NCI-H2171 treated with DMSO at 0.1 percent for 48 hours (cell line): ENCODE results near the gene ZNF467.

Experiments
- DNase-seq: peaks from one replicate; lab custom pipeline; 2025; lab: John Stamatoyannopoulos, UW

ZNF467 gene

DNA sequence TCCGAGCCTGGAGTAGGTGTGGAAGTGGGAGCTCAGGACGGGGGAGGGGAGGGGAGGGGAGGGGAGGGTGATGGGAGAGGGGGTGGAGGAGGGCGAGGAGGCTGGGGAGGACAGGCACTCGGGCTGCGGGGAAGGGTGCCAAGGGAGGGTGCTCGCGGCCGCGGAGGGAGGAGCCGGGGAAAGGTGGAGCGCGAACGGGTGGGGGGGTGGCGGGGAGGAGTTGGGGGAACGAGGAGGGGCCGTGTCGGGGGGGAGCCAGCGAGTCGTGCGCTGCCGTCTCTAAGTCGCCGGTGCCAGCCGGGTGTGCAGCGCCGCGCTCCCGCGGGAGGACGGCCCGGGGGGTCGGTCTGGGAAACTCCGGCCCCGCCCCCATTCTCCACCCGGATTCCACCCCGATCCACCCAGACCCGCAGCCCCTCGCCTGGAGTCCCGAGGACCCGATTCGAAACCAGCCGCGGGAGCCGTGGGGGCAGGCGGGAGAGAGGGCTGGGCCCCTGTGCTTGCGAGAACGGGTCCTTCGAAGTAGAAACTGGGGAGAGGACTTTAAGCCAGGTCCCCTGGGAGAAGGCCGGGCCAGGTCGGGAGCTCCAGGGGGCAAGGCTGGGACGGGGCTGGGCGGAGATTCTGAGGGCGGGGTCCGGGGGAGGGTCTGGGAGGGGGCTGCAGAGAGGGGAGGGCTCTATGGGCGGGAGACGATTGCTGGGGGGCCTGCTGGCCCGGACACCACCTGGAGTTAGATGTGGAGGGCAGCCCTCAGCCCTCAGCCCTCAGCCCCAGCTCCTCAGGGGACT lies at the start of gene ZNF467:
ZNF467 (minus strand) TSS at position 143 of the 791 bp plus-strand sequence. CDS start 2,556 bp downstream, outside the sequence.
- DNase-seq = peak; percentile 64

DNA sequence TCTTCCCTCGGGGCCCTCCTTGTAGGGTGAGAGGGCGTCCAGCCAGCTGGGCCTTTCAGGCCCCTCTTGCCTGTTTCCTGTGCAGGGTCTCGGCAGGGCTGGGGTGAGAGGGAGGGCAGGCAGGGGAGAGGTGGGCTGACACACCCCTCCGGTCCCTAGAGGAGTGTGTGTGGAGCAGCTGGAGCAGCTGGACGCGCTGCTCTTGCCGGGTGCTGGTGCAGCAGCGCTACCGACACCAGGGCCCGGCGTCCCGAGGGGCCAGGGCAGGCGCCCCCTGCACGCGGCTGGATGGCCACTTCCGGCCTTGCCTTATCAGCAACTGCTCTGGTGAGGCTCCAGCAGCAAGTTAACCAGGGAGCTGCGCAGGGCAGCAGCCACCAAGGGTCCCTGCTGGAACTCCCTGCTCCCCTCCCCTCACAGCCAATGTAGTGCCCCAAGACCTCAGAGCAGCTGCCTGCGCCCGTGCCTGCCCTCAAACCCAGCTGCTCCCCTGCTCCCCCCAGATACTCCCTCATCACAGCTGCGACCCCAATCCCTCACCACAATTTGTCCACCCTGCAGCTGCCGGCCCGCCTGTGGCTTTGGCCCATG lies 49.1 kb upstream of the ZNF467 start:
- DNase-seq = no peak

GRCh38 chr7:149821191-149822148 lies 48.1 kb upstream of the ZNF467 start:
- no peak for DNase-seq

- DNase-seq = no peak
Observed at GRCh38 chr7:149820622-149821190, 47.3 kb upstream of the ZNF467 start.

DNA sequence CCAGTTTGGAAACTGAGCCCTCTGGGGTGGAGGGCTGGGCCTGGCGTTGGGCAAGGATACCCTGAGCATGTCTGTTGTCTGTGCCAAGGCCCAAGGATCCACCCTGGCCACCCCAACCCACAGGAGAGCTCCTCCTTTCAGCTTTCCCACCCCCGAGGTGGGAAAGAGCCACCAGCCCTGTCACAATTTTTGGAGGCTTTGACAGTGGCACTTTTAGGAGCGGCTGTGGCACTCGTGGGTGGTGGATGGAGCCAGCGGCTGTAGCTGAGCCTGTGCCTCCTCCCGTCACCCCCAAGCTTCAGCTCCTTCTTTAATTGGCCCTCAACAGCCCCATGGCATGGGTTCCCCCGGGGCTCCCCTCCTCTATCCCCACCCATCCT lies 46.6 kb upstream of the ZNF467 start:
- DNase-seq = no peak

- DNase-seq = no peak
Observed at GRCh38 chr7:149819141-149819960, 46.0 kb upstream of the ZNF467 start.

DNA sequence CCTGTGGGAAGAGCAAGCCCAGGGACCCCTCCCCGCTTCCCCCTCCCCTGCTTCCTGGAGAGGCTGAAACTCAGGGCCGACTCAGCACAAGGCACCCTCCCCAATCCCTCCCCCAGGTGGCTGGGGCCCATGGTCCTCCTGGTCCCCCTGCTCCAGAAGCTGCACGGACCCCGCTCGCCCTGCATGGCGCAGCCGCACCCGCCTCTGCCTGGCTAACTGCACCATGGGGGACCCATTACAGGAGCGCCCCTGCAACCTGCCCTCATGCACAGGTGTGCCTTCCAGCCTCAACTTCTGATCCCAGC lies 45.1 kb upstream of the ZNF467 start:
- no peak for DNase-seq

GRCh38 chr7:149817836-149818535 lies 44.6 kb upstream of the ZNF467 start:
- no peak for DNase-seq

GRCh38 chr7:149817301-149817771 lies 43.9 kb upstream of the ZNF467 start:
- DNase-seq = no peak

DNA sequence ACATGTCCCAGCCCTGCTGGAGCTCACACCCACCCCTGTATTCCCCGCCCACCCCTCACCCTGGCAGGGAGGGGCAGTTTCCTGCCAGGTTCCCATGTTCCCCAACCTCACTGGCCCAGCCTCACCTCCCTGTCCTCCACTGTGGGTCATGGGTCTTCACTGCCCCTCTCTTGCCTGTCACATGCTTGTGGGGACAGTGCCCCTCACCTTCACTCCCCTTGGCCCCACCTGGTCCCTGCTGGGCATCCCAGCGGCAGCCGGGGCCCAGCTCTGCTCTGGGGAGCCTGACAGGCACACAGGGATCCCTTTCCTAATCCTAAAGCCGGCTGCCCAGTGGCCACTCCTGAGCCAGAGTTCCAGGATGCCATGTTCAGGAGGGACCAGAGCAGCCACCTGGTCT lies 43.4 kb upstream of the ZNF467 start:
- DNase-seq = no peak

DNA sequence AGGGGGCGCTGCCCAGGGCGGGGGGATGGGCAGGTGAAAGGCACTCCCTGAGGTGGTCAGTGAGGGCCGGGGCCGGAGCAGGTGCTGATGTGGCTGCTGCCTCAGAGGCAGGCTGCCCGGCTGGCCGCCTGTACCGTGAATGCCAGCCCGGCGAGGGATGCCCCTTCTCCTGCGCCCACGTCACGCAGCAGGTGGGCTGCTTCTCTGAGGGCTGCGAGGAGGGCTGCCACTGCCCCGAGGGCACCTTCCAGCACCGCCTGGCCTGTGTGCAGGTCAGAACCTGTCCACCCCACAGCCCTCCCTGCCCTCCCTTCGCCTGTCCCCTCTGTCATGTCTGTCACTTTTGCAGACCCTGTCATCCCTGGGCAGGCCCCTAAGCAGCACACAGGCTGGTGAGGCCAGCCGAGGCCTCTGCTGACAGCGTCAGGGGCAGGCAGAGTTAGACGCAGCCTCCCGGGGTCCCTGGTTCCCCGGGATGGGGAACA lies 42.9 kb upstream of the ZNF467 start:
- DNase-seq = no peak

GRCh38 chr7:149815661-149816266 lies 42.4 kb upstream of the ZNF467 start:
- DNase-seq = no peak

GRCh38 chr7:149815121-149815520 lies 41.7 kb upstream of the ZNF467 start:
- DNase-seq = no peak

DNA sequence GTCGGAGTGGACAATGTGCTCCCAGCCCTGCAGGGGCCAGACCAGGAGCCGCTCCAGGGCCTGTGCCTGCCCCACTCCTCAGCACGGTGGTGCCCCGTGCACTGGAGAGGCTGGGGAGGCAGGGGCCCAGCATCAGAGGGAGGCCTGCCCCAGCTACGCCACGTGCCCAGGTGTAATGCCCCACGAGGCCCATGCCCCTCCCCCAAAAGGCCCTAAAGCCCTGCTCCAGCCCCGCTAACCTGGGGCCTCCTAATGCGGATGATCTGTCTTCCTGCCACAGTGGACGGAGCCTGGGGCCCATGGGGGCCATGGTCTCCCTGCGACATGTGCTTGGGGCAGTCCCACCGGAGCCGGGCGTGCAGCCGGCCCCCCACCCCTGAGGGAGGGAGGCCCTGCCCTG lies 41.1 kb upstream of the ZNF467 start:
- no peak for DNase-seq

GRCh38 chr7:149813254-149814035 lies 40.1 kb upstream of the ZNF467 start:
- no peak for DNase-seq

GRCh38 chr7:149811831-149812490 lies 38.6 kb upstream of the ZNF467 start:
- no peak for DNase-seq

GRCh38 chr7:149811221-149811620 lies 37.8 kb upstream of the ZNF467 start:
- DNase-seq = no peak

DNA sequence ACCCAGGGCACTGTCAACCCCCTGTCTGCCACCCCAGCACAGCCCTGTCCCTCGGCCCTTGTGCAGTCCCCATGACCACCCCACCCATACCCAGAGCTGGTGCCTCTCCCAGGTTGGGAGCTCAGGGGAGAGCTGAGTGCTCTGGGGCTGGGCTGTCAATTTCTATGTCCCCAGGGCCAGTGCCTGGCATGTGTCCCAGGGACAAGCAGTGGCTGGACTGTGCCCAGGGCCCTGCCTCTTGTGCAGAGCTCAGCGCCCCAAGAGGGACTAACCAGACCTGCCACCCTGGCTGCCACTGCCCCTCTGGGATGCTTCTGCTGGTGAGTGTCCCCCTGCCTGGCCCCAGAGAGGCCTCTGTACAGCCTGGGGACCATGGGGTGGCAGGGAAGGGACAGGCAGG lies 35.8 kb upstream of the ZNF467 start:
- no peak for DNase-seq

GRCh38 chr7:149808311-149808710 lies 34.9 kb upstream of the ZNF467 start:
- DNase-seq = no peak
